AG09319 (cell line): Measurements from ENCODE around the gene NYNRIN.

ENCODE experiments used
- DNase-seq: peaks from one replicate; pipeline ENCODE4 v3.0.0-alpha.2; 2010; ENCODE audit warnings: low read depth; ENCODE audit errors: extremely low read depth
- TF ChIP-seq, protein P1 (sequence below): IDR thresholded peaks from 2 replicates; pipeline ENCODE4 v1.5.1; 2011; ENCODE audit warnings: low read depth, mild to moderate bottlenecking, inconsistent platforms, low read length, moderate library complexity

The NYNRIN gene

DNA sequence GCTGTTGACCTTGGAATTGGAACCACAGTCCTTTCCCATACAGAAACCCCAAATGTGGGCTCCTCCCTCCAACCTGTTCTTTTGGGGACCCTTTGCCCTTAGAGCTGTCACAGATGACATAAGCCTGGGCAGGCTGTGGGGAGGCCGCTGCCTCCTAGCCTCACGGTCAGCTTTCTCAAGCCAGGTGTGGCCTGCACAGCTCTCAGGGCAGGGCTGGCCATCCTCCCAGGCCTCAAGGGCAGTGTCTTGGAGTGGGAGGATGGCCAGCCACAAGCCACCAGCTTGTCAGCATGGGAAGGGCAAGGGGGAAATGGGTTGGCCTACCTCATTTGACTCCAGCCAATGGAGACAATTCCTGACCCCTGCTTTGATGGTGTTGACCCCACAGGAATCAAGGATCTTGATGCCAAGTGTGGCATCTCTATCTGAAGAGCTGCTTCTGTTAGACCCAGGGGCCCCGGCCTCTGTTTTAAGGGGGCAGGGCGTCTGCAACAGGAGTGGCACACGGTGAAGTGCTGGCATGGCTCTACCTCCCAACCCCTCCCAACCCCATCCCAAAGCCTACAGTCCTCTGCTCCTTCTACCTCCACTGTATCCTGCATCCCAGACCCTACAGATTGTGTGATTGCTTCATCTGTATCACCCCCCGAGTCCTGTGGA is 19.2 kb downstream of the NYNRIN start:
- no peak for DNase-seq
- TF ChIP-seq, protein P1, sequence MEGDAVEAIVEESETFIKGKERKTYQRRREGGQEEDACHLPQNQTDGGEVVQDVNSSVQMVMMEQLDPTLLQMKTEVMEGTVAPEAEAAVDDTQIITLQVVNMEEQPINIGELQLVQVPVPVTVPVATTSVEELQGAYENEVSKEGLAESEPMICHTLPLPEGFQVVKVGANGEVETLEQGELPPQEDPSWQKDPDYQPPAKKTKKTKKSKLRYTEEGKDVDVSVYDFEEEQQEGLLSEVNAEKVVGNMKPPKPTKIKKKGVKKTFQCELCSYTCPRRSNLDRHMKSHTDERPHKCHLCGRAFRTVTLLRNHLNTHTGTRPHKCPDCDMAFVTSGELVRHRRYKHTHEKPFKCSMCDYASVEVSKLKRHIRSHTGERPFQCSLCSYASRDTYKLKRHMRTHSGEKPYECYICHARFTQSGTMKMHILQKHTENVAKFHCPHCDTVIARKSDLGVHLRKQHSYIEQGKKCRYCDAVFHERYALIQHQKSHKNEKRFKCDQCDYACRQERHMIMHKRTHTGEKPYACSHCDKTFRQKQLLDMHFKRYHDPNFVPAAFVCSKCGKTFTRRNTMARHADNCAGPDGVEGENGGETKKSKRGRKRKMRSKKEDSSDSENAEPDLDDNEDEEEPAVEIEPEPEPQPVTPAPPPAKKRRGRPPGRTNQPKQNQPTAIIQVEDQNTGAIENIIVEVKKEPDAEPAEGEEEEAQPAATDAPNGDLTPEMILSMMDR: no peak

DNA sequence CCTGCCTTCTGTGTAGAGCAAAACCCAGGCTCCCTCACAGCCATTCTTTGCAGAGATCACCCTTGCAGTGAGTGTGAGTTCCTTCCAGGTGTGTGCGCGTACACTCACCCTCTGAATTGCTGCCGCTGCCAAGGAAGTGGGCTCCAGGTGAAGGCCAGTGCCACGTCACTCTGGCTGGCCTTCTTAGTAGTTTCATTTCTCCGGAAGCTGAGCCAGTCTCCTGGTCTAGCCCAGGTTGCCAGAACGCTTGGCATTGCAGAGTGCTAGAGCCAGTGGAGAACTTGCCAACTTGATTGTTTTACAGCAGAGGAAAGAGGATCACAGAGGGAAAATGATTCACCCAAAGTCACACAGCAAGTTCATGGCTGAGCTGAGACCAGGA is 19.7 kb downstream of the NYNRIN start:
- TF ChIP-seq, protein P1: no peak

DNA sequence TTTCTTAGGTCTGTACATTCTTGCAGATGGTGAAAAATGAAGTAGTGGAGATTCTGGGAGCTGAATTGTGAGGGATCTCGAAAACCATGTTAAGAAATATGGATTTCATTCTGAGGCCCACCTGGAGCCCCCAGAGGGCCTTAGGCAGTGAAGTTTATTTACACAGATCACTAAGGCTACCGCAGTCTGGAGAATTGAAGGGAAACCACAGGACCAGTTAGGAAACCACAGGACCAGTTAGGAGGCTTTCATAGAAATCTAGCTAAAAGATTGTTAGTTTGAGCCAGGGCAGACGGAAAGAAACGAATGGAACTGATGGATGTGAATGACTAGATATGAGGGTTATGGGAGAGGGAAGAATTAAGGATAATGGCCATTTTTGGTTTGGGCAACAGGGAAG is 23.5 kb downstream of the NYNRIN start:
- TF ChIP-seq, protein P1: no peak
- DNase-seq: no peak

More for the DNA sequence above, 19.7 kb downstream of the NYNRIN start:
- DNase-seq: no peak

DNA sequence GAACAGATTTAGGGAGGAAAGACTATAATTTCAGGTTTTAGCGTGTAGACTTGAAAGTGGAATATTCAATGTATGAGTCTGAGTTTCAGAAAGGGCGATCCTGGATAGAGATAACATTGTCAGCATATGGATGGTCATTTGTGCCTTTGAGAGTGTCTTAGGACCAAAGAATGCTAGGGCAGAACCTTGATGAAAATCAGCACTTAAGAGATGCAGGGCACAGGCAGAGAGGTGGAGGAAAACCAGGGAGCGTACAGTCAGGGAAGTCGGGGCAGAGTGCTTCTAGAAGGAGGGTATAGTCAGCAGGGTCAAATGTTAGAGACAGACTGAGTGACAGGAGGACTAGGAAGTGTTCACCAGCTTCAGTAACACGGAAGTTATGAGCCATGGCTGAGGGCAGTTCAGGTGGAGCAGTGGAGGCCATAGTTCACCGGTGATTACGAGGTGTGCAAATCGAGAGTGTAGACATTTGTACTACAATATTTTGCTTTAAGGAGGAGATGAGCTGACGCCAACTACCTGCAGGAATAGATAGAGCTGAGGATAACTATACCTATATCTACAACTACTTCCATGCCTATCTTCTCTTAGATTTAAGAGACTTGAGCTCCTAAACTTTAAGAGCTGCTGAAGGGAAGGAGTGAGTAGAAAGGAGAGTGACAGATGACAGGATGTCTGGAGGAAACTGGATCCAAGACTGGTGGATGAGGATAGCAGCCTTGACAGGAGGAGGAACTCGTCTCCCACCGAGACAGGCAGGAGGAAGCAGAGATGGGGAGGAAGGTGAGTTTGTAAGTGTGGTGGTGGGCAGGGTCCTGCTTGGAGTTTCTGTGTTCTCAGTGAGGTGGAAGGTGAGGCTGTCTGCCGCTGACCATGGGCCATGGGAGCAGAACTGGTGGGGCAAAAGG is 24.1 kb downstream of the NYNRIN start:
- TF ChIP-seq, protein P1: no peak
- DNase-seq: no peak

DNA sequence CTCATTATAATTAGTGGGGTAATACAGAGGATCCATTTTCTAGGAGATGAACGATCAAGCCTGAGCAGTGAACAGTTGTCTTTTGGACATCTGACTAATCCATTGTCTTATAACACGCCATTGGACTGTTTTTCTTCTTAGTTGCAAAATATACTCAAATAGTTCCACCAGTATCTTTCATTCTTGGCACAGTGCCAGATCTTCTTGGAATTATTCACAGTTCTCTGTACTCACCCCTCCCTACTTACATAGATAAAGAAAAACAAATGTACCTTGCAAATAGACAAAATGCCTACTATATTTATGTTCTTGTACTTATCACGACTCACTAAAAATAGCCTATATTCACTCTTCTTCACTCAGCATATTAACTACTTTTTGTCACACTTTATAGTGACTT is 26.9 kb downstream of the NYNRIN start:
- TF ChIP-seq, protein P1: no peak
- DNase-seq: peak; percentile 40

DNA sequence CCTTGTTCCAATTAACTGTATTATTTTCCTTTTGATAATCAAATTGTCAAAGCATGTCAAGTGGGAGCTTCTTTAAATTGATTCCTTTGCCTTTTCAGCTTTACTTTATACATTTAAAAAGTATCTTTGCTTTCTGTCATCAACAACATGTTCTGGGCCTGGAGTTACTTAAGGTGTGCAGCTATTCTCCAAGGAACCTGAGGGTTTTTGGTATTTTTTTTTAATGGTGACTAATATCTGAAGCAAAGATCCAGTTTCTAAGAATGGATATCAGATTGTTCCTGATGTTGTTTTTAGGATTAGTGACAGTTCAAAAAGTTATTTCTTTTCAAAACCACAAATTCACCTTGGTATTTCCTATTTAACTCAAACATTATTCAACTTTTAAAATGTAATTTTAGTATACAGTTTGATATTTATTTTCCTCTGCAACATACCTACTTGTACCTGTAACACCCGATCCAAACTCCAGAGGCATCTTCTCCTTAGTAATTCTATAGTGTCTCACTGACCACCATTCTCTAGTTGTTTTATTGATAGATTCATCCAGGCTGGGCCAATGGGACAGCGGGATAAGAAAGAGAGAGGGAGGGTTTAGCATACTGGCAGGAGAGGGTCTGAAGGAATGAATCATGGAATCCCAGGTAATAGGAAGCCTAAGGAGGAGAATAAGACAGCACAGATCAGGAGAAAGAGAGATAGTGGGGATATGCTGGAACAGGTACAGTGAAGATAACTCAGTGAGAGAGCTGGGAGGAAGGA is 27.5 kb downstream of the NYNRIN start:
- TF ChIP-seq, protein P1: no peak
- no peak for DNase-seq
